Measurements from ENCODE around the gene DZIP3. TPM values are rescaled to one million over a fixed set of nuclear protein-coding genes. Genes with fewer than 3 reads are reported as not detected.
"Not testable (repeated sequence)": the region's sequence is repeated elsewhere in the genome, so short reads cannot be mapped to it uniquely, and the experiment has no call there.

DZIP3 gene
- total and polyA plus RNA-seq, 2 donors (not counting 1 experiment from before 2014, with no cell fraction given) = 11.0 to 26.4 TPM

GRCh38 chr3:108673988-108674661, 84.6 kb downstream of the DZIP3 start:
- no peak overlapping the region for H3K4me2 ChIP-seq (ENCODE audit: extremely low read depth, insufficient read depth, low read length)
- peak in 1 of 2 donors; percentile 36 for DNase-seq (ENCODE audit: low read depth in 2 of 2)
- no peaks in the 10 kb centered on the region for H3K36me3 ChIP-seq (ENCODE audit: control insufficient read depth, insufficient read depth, low read length)
- H3K27me3 ChIP-seq (ENCODE audit: control insufficient read depth, insufficient read depth, low read length) = no peaks in the 10 kb centered on the region
- no peak overlapping the region for H2AFZ ChIP-seq (ENCODE audit: low read length)
- H3K27ac ChIP-seq (ENCODE audit: insufficient read depth, low read length) = no peak overlapping the region
- no peaks in the 10 kb centered on the region for H3K4me1 ChIP-seq (ENCODE audit: control insufficient read depth, extremely low read depth, insufficient read depth, low read length)
- no peaks in the 10 kb centered on the region for H3K79me2 ChIP-seq (ENCODE audit: control insufficient read depth, insufficient read depth, low read length)
- TF ChIP-seq EZH2 (IDR thresholded peaks at IDR 0.05; ENCODE audit: low read length, missing control alignments) (no peak), CTCF (conservative IDR thresholded peaks at IDR 0.05 in 1 of 2, IDR thresholded peaks at IDR 0.05 in 1 of 2; ENCODE audit: low read depth in 1 of 2, low read length in 2 of 2) (no peak)
- H3K4me3 ChIP-seq (replicated peaks in 1 of 4; ENCODE audit: control extremely low read depth in 1 of 4, insufficient read depth in 1 of 4, low read depth in 3 of 4, low read length in 4 of 4) = no peak overlapping the region
- no peaks in the 10 kb centered on the region for H4K20me1 ChIP-seq (ENCODE audit: control insufficient read depth, extremely low read depth, insufficient read depth, low read length)
- no peak overlapping the region for H3K9ac ChIP-seq (ENCODE audit: insufficient read depth, low read length)
- H3K9me3 ChIP-seq (ENCODE audit: control insufficient read depth, insufficient read depth, low read depth, low read length) = no peaks in the 10 kb centered on the region

GRCh38 chr3:108677811-108678210, 88.3 kb downstream of the DZIP3 start:
- DNase-seq (ENCODE audit: low read depth in 2 of 2) = no peak
- Histone ChIP-seq H3K4me1 (ENCODE audit: control insufficient read depth, extremely low read depth, insufficient read depth, low read length) (no peaks in the 10 kb centered on the region), H3K9me3 (ENCODE audit: control insufficient read depth, insufficient read depth, low read depth, low read length) (no peaks in the 10 kb centered on the region), H4K20me1 (ENCODE audit: control insufficient read depth, extremely low read depth, insufficient read depth, low read length) (no peaks in the 10 kb centered on the region), H3K36me3 (ENCODE audit: control insufficient read depth, insufficient read depth, low read length) (no peaks in the 10 kb centered on the region), H3K79me2 (ENCODE audit: control insufficient read depth, insufficient read depth, low read length) (no peaks in the 10 kb centered on the region), H3K4me3 (replicated peaks in 1 of 4; ENCODE audit: control extremely low read depth in 1 of 4, insufficient read depth in 1 of 4, low read depth in 3 of 4, low read length in 4 of 4) (no peak overlapping the region), H3K9ac (ENCODE audit: insufficient read depth, low read length) (no peak overlapping the region), H2AFZ (ENCODE audit: low read length) (no peak overlapping the region), H3K4me2 (ENCODE audit: extremely low read depth, insufficient read depth, low read length) (no peak overlapping the region), H3K27ac (ENCODE audit: insufficient read depth, low read length) (no peak overlapping the region), H3K27me3 (ENCODE audit: control insufficient read depth, insufficient read depth, low read length) (no peaks in the 10 kb centered on the region)
- TF ChIP-seq CTCF (conservative IDR thresholded peaks at IDR 0.05 in 1 of 2, IDR thresholded peaks at IDR 0.05 in 1 of 2; ENCODE audit: low read depth in 1 of 2, low read length in 2 of 2) (no peak), EZH2 (IDR thresholded peaks at IDR 0.05; ENCODE audit: low read length, missing control alignments) (no peak)

GRCh38 chr3:108692286-108692685, 102.8 kb downstream of the DZIP3 start:
- H2AFZ ChIP-seq (ENCODE audit: low read length); H3K9ac ChIP-seq (ENCODE audit: insufficient read depth, low read length); H3K27me3 ChIP-seq (ENCODE audit: control insufficient read depth, insufficient read depth, low read length); H3K4me2 ChIP-seq (ENCODE audit: extremely low read depth, insufficient read depth, low read length); H3K79me2 ChIP-seq (ENCODE audit: control insufficient read depth, insufficient read depth, low read length); H3K36me3 ChIP-seq (ENCODE audit: control insufficient read depth, insufficient read depth, low read length); H3K9me3 ChIP-seq (ENCODE audit: control insufficient read depth, insufficient read depth, low read depth, low read length); DNase-seq (ENCODE audit: low read depth in 2 of 2); H3K4me3 ChIP-seq (replicated peaks in 1 of 4; ENCODE audit: control extremely low read depth in 1 of 4, insufficient read depth in 1 of 4, low read depth in 3 of 4, low read length in 4 of 4); H3K4me1 ChIP-seq (ENCODE audit: control insufficient read depth, extremely low read depth, insufficient read depth, low read length); H4K20me1 ChIP-seq (ENCODE audit: control insufficient read depth, extremely low read depth, insufficient read depth, low read length); H3K27ac ChIP-seq (ENCODE audit: insufficient read depth, low read length): not testable (repeated sequence)
